PC-9 (cell line): ENCODE data around the gene RYR3. TPM values are rescaled to one million over a fixed set of nuclear protein-coding genes. Genes with fewer than 3 reads are reported as not detected.
"Not testable (repeated sequence)": the region's sequence is repeated elsewhere in the genome, so short reads cannot be mapped to it uniquely, and the experiment has no call there.

Experiments used
- BruUV-seq: library from RNA; stranded (reverse); fragments of 400-500 nt; replicated peaks from 2 replicates; lab custom pipeline; 2021; lab: Mats Ljungman, UMichigan
- CTCF ChIA-PET: fragments of 300-600 bp; sonication (Branson Sonifier 250); formaldehyde crosslinking; loops from one replicate; lab custom pipeline; 2022; ENCODE audit warnings: antibody characterized with exemption; lab: Charles Lee
- POLR2A ChIA-PET: fragments of 300-600 bp; sonication (Branson Sonifier 250); formaldehyde crosslinking; loops from one replicate; lab custom pipeline; 2022; ENCODE audit warnings: antibody characterized with exemption; ENCODE audit not compliant: unreplicated experiment; lab: Charles Lee
- DNase-seq, 2 experiments: peaks; one replicate each; pipeline versions ENCODE4 v3.0.0 to v3.0.0-alpha.2; 2015 to 2022; ENCODE audit warnings: mixed read lengths in 1 of 2
- H2AFZ ChIP-seq: fragments of 200-600 bp; sonication (generic); 2 replicates; pipeline ENCODE4 v1.8.1; 2017; ENCODE audit warnings: antibody characterized with exemption
- H3F3A ChIP-seq: fragments of 200-600 bp; sonication (generic); 2 replicates; pipeline ENCODE4 v1.8.1; 2017; ENCODE audit warnings: antibody characterized with exemption, mild to moderate bottlenecking, low read depth; ENCODE audit not compliant: insufficient read depth
- H3K27ac ChIP-seq: fragments of 200-600 bp; sonication (generic); 2 replicates; pipeline ENCODE4 v1.6.1; 2016; ENCODE audit warnings: mixed run types
- H3K27me3 ChIP-seq: fragments of 200-600 bp; sonication (generic); 2 replicates; pipeline ENCODE4 v1.6.1; 2016; ENCODE audit warnings: low read depth, mixed run types; ENCODE audit not compliant: insufficient read depth
- H3K36me3 ChIP-seq: fragments of 200-600 bp; sonication (generic); 2 replicates; pipeline ENCODE4 v1.6.1; 2016; ENCODE audit warnings: low read depth, mixed run types
- H3K4me1 ChIP-seq: fragments of 200-600 bp; sonication (generic); replicated peaks from 2 replicates; pipeline ENCODE4 v1.6.1; 2016; ENCODE audit warnings: mixed run types; ENCODE audit not compliant: insufficient read depth
- H3K4me2 ChIP-seq: fragments of 200-600 bp; sonication (generic); 2 replicates; pipeline ENCODE4 v1.6.1; 2017; ENCODE audit warnings: mixed run types
- H3K4me3 ChIP-seq: fragments of 200-600 bp; sonication (generic); 2 replicates; pipeline ENCODE4 v1.6.1; 2016; ENCODE audit warnings: mixed run types
- H3K79me2 ChIP-seq: fragments of 200-600 bp; sonication (generic); 2 replicates; pipeline ENCODE4 v1.6.1; 2017; ENCODE audit warnings: low read depth, mixed run types
- H3K9me2 ChIP-seq: fragments of 200-600 bp; sonication (generic); 2 replicates; pipeline ENCODE4 v1.8.1; 2017; ENCODE audit warnings: mild to moderate bottlenecking; ENCODE audit not compliant: insufficient read depth
- H3K9me3 ChIP-seq: fragments of 200-600 bp; sonication (generic); 2 replicates; pipeline ENCODE4 v1.8.1; 2016; ENCODE audit warnings: low read depth; ENCODE audit not compliant: insufficient read depth
- H4K20me1 ChIP-seq: fragments of 200-600 bp; sonication (generic); 2 replicates; pipeline ENCODE4 v1.8.1; 2017; ENCODE audit not compliant: insufficient read depth
- EZH2 ChIP-seq: fragments of 200-600 bp; sonication (generic); IDR thresholded peaks from 2 replicates; pipeline ENCODE4 v1.8.0; 2017; ENCODE audit warnings: antibody characterized with exemption, low read depth
- intact Hi-C: fragments of 100-400 bp; cut with micrococcal nuclease; formaldehyde crosslinking; loops from one replicate; pipeline ENCODE4 v1.10.0; 2022; ENCODE audit not compliant: unreplicated experiment
- total RNA-seq: library from RNA; stranded (reverse); gene quantifications from 2 replicates; pipeline ENCODE4 v1.2.3, GENCODE V29; 2021
- TF ChIP-seq, protein P1 (sequence below): fragments of 200-600 bp; sonication (generic); conservative IDR thresholded peaks from 2 replicates; pipeline ENCODE4 v1.6.1; 2017; ENCODE audit warnings: mixed run types, antibody characterized with exemption, mild to moderate bottlenecking, moderate library complexity

Gene RYR3
- total RNA-seq, 1 experiment from 2014 or later: 0.15 TPM

DNA sequence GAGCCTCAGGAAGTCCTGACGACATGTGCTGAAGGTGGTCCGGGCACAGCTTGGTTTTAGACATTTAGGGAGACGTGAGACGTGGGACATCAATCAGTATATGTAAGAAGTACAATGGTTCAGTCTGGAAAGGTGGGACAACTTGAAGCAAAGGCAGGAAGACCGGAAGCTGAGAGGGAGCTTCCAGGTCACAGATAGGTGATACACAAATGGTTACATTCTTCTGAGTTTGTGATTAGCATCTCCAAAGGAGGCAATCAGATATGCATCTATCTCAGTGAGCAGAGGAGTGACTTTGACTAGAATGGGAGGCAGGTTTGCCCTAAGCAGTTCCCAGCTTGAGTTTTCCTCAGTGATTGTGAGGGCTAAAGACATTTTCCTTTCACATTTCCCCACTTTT lies 282.1 kb downstream of the RYR3 start:
- BruUV-seq: no TSS peak
- CTCF ChIA-PET: no interaction called here
- no peaks in the 10 kb centered on the region for H3K27me3 ChIP-seq
- no peak for DNase-seq
- H3K27ac ChIP-seq: no peak overlapping the region
- no peaks in the 10 kb centered on the region for H3K79me2 ChIP-seq
- H3K9me3 ChIP-seq: no peaks in the 10 kb centered on the region
- no peaks in the 10 kb centered on the region for H3K4me1 ChIP-seq
- no peak overlapping the region for H2AFZ ChIP-seq
- H3F3A ChIP-seq: no peaks in the 10 kb centered on the region
- no peak overlapping the region for H3K4me2 ChIP-seq
- H3K4me3 ChIP-seq: no peak overlapping the region
- no peaks in the 10 kb centered on the region for H4K20me1 ChIP-seq
- POLR2A ChIA-PET: no interaction called here
- TF ChIP-seq, protein P1, sequence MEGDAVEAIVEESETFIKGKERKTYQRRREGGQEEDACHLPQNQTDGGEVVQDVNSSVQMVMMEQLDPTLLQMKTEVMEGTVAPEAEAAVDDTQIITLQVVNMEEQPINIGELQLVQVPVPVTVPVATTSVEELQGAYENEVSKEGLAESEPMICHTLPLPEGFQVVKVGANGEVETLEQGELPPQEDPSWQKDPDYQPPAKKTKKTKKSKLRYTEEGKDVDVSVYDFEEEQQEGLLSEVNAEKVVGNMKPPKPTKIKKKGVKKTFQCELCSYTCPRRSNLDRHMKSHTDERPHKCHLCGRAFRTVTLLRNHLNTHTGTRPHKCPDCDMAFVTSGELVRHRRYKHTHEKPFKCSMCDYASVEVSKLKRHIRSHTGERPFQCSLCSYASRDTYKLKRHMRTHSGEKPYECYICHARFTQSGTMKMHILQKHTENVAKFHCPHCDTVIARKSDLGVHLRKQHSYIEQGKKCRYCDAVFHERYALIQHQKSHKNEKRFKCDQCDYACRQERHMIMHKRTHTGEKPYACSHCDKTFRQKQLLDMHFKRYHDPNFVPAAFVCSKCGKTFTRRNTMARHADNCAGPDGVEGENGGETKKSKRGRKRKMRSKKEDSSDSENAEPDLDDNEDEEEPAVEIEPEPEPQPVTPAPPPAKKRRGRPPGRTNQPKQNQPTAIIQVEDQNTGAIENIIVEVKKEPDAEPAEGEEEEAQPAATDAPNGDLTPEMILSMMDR: no peak
- no peak for TF ChIP-seq EZH2
- no peaks in the 10 kb centered on the region for H3K9me2 ChIP-seq
- no peaks in the 10 kb centered on the region for H3K36me3 ChIP-seq
- intact Hi-C loops: no loop called here

DNA sequence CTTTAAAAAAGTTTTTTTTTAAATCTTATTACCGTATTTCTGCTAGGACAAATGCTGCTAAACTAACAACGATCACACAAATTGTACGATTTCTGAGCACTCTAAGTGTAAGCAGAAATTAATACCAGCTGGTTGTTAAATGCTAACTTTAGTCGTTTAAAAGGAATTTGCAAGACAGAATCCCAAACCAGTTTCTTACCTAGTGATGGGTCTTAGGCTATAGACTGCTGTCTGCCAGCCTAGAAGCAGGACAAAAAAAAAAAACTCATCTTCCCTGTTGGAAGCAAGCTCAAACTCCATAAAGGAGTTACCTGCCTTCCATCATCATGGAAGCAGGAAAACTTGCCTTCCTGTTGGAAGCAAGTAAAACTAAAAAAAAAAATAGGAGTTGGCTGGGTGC lies 287.6 kb downstream of the RYR3 start:
- H3K9me3 ChIP-seq, H3K9me2 ChIP-seq, H3K4me2 ChIP-seq, H3K27me3 ChIP-seq, H3F3A ChIP-seq, intact Hi-C loops, BruUV-seq, H3K4me1 ChIP-seq, DNase-seq, CTCF ChIA-PET, H2AFZ ChIP-seq, H3K79me2 ChIP-seq, POLR2A ChIA-PET, H3K4me3 ChIP-seq, H4K20me1 ChIP-seq, H3K36me3 ChIP-seq, H3K27ac ChIP-seq: not testable (repeated sequence)

DNA sequence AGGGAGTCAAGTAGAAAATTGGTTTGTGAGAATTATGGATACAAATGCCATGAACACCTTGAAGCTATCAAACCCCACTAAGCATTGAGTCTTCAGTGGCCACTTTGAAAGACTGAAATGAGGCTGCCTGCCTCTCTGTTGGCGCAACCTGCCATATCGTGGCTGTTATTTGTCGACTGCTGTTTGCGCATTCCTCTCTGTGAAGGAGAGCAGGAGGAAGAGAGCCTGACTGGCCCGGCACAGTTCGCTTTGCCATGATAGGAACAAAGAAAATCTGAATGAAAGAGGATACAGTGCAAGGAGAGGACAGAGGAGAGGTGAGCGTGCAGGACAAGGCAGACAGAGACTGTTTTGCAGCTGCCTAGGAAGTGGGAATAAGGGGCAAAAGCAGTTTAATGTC lies 289.4 kb downstream of the RYR3 start:
- H3K4me1 ChIP-seq: no peaks in the 10 kb centered on the region
- H3K9me3 ChIP-seq: no peaks in the 10 kb centered on the region
- no peak for DNase-seq
- no peaks in the 10 kb centered on the region for H3K27me3 ChIP-seq
- no peaks in the 10 kb centered on the region for H3F3A ChIP-seq
- TF ChIP-seq, protein P1: no peak
- TF ChIP-seq EZH2: no peak
- ChIA-PET POLR2A (no interaction called here), CTCF (no interaction called here)
- no peaks in the 10 kb centered on the region for H3K79me2 ChIP-seq
- H3K4me2 ChIP-seq: no peak overlapping the region
- intact Hi-C loops: no loop called here
- no peaks in the 10 kb centered on the region for H3K36me3 ChIP-seq
- H3K4me3 ChIP-seq: no peak overlapping the region
- H3K9me2 ChIP-seq: no peaks in the 10 kb centered on the region
- H4K20me1 ChIP-seq: no peaks in the 10 kb centered on the region
- no peak overlapping the region for H3K27ac ChIP-seq
- no peak overlapping the region for H2AFZ ChIP-seq
- no TSS peak for BruUV-seq

DNA sequence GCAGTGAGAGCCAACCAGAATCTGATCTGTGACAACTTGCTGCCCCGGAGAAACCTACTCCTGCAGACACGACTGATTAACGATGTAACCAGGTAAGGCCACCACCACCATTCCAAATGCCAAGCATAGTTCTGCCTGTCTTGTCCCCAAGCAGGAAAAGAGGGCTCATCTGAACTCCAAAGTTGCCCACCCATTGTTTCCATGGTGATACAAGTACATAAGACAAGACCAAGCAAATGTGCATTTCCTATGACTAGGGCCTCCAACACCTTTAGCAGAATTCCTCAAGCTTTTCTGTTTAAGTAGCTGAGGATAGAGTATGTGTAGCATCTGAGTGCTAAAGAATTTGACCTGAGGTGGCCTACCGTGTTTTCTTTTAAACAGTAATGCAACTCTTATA lies 290.7 kb downstream of the RYR3 start:
- no TSS peak for BruUV-seq
- H2AFZ ChIP-seq: no peak overlapping the region
- CTCF ChIA-PET: no interaction called here
- H3K79me2 ChIP-seq: no peaks in the 10 kb centered on the region
- no peaks in the 10 kb centered on the region for H3K9me2 ChIP-seq
- POLR2A ChIA-PET: no interaction called here
- H3K4me2 ChIP-seq: no peak overlapping the region
- no peaks in the 10 kb centered on the region for H3K36me3 ChIP-seq
- H3K4me1 ChIP-seq: no peaks in the 10 kb centered on the region
- H4K20me1 ChIP-seq: no peaks in the 10 kb centered on the region
- no peaks in the 10 kb centered on the region for H3K27me3 ChIP-seq
- H3K27ac ChIP-seq: no peak overlapping the region
- H3K9me3 ChIP-seq: no peaks in the 10 kb centered on the region
- no peak for DNase-seq
- no peak overlapping the region for H3K4me3 ChIP-seq
- TF ChIP-seq EZH2: no peak
- TF ChIP-seq, protein P1: no peak
- intact Hi-C loops: no loop called here
- no peaks in the 10 kb centered on the region for H3F3A ChIP-seq
